ENCODE results near the gene KNCN.

Gene KNCN

DNA sequence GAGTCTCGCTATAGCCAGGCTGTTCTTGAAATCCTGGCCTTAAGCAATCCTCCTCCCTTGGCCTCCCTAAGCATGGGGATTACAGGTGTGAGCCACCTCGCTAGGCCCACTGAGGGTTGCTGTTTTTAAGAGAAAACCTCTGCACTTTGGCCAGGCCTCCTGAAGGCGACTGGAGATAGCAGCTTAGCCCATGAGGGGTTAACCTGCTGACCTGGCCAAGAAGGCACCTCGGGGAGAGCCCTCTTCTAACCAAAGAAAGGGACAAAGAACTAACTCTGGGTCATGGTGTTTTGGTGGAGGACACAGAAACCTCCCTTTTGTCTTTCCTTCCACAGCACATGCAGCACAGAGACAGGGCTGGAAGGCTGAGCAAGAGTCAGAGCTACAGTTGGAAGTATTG is 17.7 kb upstream of the KNCN start:
- H2AK5ac ChIP-seq (ENCODE audit: low read depth, low read length) = no peak overlapping the region
- H3K18ac ChIP-seq (ENCODE audit: low read length) = no peak overlapping the region
- no peak overlapping the region for H4K91ac ChIP-seq (ENCODE audit: low read depth, low read length, poor library complexity)
- no peak overlapping the region for H3K27ac ChIP-seq (replicated peaks; ENCODE audit: low read length)
- H2BK120ac ChIP-seq (ENCODE audit: low read depth, low read length) = no peak overlapping the region
- no peaks in the 10 kb centered on the region for H3K79me1 ChIP-seq (ENCODE audit: low read depth, low read length)
- DNase-seq (ENCODE audit: low spot score) = no peak
- no peak overlapping the region for H3K9ac ChIP-seq (ENCODE audit: low read depth, low read length, poor library complexity)
- H3K27me3 ChIP-seq (ENCODE audit: control insufficient read depth in 3 of 3, insufficient read depth in 3 of 3, low read depth in 1 of 3, low read length in 3 of 3) = no peaks in the 10 kb centered on the region
- H3K4me3 ChIP-seq (ENCODE audit: low read length in 2 of 2) = no peak overlapping the region
- H2BK15ac ChIP-seq (ENCODE audit: low read length) = no peak overlapping the region
- H2BK12ac ChIP-seq (ENCODE audit: low read length) = no peak overlapping the region
- H3K4ac ChIP-seq (ENCODE audit: low read length) = no peak overlapping the region
- no peak overlapping the region for H3K4me2 ChIP-seq (ENCODE audit: insufficient read depth, low read length, poor library complexity, severe bottlenecking)
- WGBS, 2 donors (ENCODE audit: extremely low coverage in 2 of 2, insufficient read length in 2 of 2, insufficient replicate concordance in 1 of 2) = no CpG with 5 or more reads among the region's 4 CpGs
- no peak overlapping the region for H2AFZ ChIP-seq (ENCODE audit: low read length)
- peaks cover 0 to 3% of the 10 kb centered on the region in 2 donors for H3K9me3 ChIP-seq (replicated peaks in 1 of 2; ENCODE audit: control insufficient read depth in 2 of 2, insufficient read depth in 1 of 2, low read depth in 1 of 2, low read length in 2 of 2)
- no peak overlapping the region for H4K8ac ChIP-seq (ENCODE audit: low read depth, low read length)
- peaks cover 0 to 10% of the 10 kb centered on the region in 2 donors for H3K4me1 ChIP-seq (ENCODE audit: control insufficient read depth in 2 of 2, insufficient read depth in 1 of 2, low read depth in 1 of 2, low read length in 2 of 2)
- H3K14ac ChIP-seq (ENCODE audit: low read length) = no peak overlapping the region
- H2BK5ac ChIP-seq (ENCODE audit: low read length) = no peak overlapping the region
- no peak overlapping the region for H3K23ac ChIP-seq (ENCODE audit: low read depth, low read length, poor library complexity)
- peaks cover 0 to 20% of the 10 kb centered on the region in 2 donors for H3K36me3 ChIP-seq (replicated peaks in 1 of 2; ENCODE audit: control insufficient read depth in 2 of 2, insufficient read depth in 2 of 2, low read length in 2 of 2)

DNA sequence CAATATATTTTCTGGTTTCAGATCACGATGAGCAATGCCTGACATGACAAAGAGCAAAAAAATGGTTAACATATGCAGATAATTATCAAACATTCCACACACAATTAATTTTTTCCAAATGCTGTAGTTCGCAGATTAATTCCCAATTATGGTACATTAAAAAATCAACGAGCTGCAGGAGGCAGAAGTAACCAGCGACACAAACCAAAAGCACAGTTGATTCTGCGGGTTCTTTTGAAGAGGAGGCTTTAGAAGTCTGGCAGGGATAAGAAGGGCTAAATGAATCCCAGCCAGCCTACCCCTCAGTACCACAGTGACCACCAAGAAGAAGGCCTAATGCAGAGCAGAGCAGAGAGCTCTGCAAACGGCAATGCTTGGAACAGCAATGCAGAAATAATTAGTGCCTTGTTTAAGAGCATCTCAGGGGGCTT is 17.0 kb upstream of the KNCN start:
- H3K14ac ChIP-seq (ENCODE audit: low read length) = no peak overlapping the region
- no peak overlapping the region for H3K27ac ChIP-seq (replicated peaks; ENCODE audit: low read length)
- H4K91ac ChIP-seq (ENCODE audit: low read depth, low read length, poor library complexity) = no peak overlapping the region
- H3K23ac ChIP-seq (ENCODE audit: low read depth, low read length, poor library complexity) = no peak overlapping the region
- no peak overlapping the region for H2BK120ac ChIP-seq (ENCODE audit: low read depth, low read length)
- H3K4me2 ChIP-seq (ENCODE audit: insufficient read depth, low read length, poor library complexity, severe bottlenecking) = no peak overlapping the region
- peaks cover 0 to 3% of the 10 kb centered on the region in 2 donors for H3K9me3 ChIP-seq (replicated peaks in 1 of 2; ENCODE audit: control insufficient read depth in 2 of 2, insufficient read depth in 1 of 2, low read depth in 1 of 2, low read length in 2 of 2)
- H2BK12ac ChIP-seq (ENCODE audit: low read length) = no peak overlapping the region
- H2AFZ ChIP-seq (ENCODE audit: low read length) = no peak overlapping the region
- H4K8ac ChIP-seq (ENCODE audit: low read depth, low read length) = no peak overlapping the region
- H3K36me3 ChIP-seq (replicated peaks in 1 of 2; ENCODE audit: control insufficient read depth in 2 of 2, insufficient read depth in 2 of 2, low read length in 2 of 2) = peaks cover 0 to 20% of the 10 kb centered on the region in 2 donors
- no peak overlapping the region for H3K4ac ChIP-seq (ENCODE audit: low read length)
- no peak overlapping the region for H2BK5ac ChIP-seq (ENCODE audit: low read length)
- H2BK15ac ChIP-seq (ENCODE audit: low read length) = no peak overlapping the region
- H3K9ac ChIP-seq (ENCODE audit: low read depth, low read length, poor library complexity) = no peak overlapping the region
- H3K18ac ChIP-seq (ENCODE audit: low read length) = no peak overlapping the region
- no peaks in the 10 kb centered on the region for H3K79me1 ChIP-seq (ENCODE audit: low read depth, low read length)
- no CpG with 5 or more reads among the region's 6 CpGs for WGBS, 2 donors (ENCODE audit: extremely low coverage in 2 of 2, insufficient read length in 2 of 2, insufficient replicate concordance in 1 of 2)
- H3K4me3 ChIP-seq (ENCODE audit: low read length in 2 of 2) = no peak overlapping the region
- no peaks in the 10 kb centered on the region for H3K27me3 ChIP-seq (ENCODE audit: control insufficient read depth in 3 of 3, insufficient read depth in 3 of 3, low read depth in 1 of 3, low read length in 3 of 3)
- no peak overlapping the region for H2AK5ac ChIP-seq (ENCODE audit: low read depth, low read length)
- H3K4me1 ChIP-seq (ENCODE audit: control insufficient read depth in 2 of 2, insufficient read depth in 1 of 2, low read depth in 1 of 2, low read length in 2 of 2) = peaks cover 0 to 10% of the 10 kb centered on the region in 2 donors
- DNase-seq (ENCODE audit: low spot score) = no peak

DNA sequence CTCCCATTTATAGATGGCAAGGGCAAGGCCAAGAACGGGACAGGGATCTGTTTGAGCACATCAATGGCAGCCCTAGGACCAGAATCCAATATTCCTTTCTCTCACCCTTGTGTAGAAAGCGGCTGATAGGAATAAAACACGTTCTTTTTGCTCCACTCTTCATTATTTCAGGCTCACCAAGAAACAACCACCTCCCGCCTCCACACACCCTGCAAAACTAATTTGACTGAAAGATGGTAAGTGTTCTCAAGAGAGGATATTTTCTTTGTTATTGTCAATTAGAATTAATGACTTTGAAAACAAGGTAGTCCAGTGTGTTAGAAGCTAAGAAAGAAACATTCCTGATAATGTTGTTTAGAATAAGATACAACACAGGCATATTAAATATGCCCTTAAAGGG is 11.9 kb upstream of the KNCN start:
- Histone ChIP-seq H3K9ac (ENCODE audit: low read depth, low read length, poor library complexity) (no peak overlapping the region), H3K27me3 (ENCODE audit: control insufficient read depth in 3 of 3, insufficient read depth in 3 of 3, low read depth in 1 of 3, low read length in 3 of 3) (no peaks in the 10 kb centered on the region), H3K9me3 (replicated peaks in 1 of 2; ENCODE audit: control insufficient read depth in 2 of 2, insufficient read depth in 1 of 2, low read depth in 1 of 2, low read length in 2 of 2) (peaks cover 0 to 3% of the 10 kb centered on the region in 2 donors), H2AFZ (ENCODE audit: low read length) (no peak overlapping the region), H3K18ac (ENCODE audit: low read length) (no peak overlapping the region), H3K4me3 (ENCODE audit: low read length in 2 of 2) (no peak overlapping the region), H3K27ac (replicated peaks; ENCODE audit: low read length) (no peak overlapping the region), H3K14ac (ENCODE audit: low read length) (no peak overlapping the region), H2BK12ac (ENCODE audit: low read length) (no peak overlapping the region), H3K4me1 (ENCODE audit: control insufficient read depth in 2 of 2, insufficient read depth in 1 of 2, low read depth in 1 of 2, low read length in 2 of 2) (peaks cover 8% of the 10 kb centered on the region in 2 donors), H4K8ac (ENCODE audit: low read depth, low read length) (no peak overlapping the region), H3K36me3 (replicated peaks in 1 of 2; ENCODE audit: control insufficient read depth in 2 of 2, insufficient read depth in 2 of 2, low read length in 2 of 2) (peaks cover 3 to 41% of the 10 kb centered on the region in 2 donors), H2AK5ac (ENCODE audit: low read depth, low read length) (no peak overlapping the region), H3K4ac (ENCODE audit: low read length) (no peak overlapping the region), H3K23ac (ENCODE audit: low read depth, low read length, poor library complexity) (no peak overlapping the region), H3K4me2 (ENCODE audit: insufficient read depth, low read length, poor library complexity, severe bottlenecking) (no peak overlapping the region), H2BK120ac (ENCODE audit: low read depth, low read length) (no peak overlapping the region), H3K79me1 (ENCODE audit: low read depth, low read length) (no peaks in the 10 kb centered on the region), H2BK15ac (ENCODE audit: low read length) (no peak overlapping the region), H2BK5ac (ENCODE audit: low read length) (no peak overlapping the region), H4K91ac (ENCODE audit: low read depth, low read length, poor library complexity) (no peak overlapping the region)
- DNase-seq (ENCODE audit: low spot score) = no peak
- WGBS, 2 donors (ENCODE audit: extremely low coverage in 2 of 2, insufficient read length in 2 of 2, insufficient replicate concordance in 1 of 2) = no CpG with 5 or more reads among the region's 4 CpGs

DNA sequence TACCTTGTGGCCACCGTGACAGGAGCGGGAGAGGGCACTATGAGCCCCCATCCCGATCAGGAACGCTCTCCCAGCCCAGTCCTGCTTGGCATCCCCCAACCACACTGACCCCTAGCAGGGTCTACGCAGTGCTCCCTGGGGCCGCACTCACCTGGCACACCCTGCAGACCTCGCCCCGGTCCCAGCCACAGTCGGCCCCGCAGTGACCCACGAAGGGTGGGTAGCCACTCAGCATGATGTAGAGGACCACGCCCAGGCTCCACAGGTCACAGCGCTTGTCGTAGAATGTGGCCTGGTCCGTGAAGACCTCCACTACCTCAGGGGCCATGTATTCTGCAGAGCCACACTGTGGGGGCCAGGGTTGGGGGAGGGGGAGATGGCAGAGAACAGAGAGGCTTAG is 11.1 kb upstream of the KNCN start:
- Histone ChIP-seq H3K4me1 (ENCODE audit: control insufficient read depth in 2 of 2, insufficient read depth in 1 of 2, low read depth in 1 of 2, low read length in 2 of 2) (peaks cover 14 to 15% of the 10 kb centered on the region in 2 donors), H2AK5ac (ENCODE audit: low read depth, low read length) (no peak overlapping the region), H2AFZ (ENCODE audit: low read length) (no peak overlapping the region), H2BK12ac (ENCODE audit: low read length) (no peak overlapping the region), H3K18ac (ENCODE audit: low read length) (peak overlapping the region; percentile 37), H3K4ac (ENCODE audit: low read length) (no peak overlapping the region), H3K79me1 (ENCODE audit: low read depth, low read length) (no peaks in the 10 kb centered on the region), H4K91ac (ENCODE audit: low read depth, low read length, poor library complexity) (no peak overlapping the region), H2BK120ac (ENCODE audit: low read depth, low read length) (no peak overlapping the region), H3K36me3 (replicated peaks in 1 of 2; ENCODE audit: control insufficient read depth in 2 of 2, insufficient read depth in 2 of 2, low read length in 2 of 2) (peaks cover 3 to 38% of the 10 kb centered on the region in 2 donors), H2BK5ac (ENCODE audit: low read length) (no peak overlapping the region), H3K14ac (ENCODE audit: low read length) (no peak overlapping the region), H3K9me3 (replicated peaks in 1 of 2; ENCODE audit: control insufficient read depth in 2 of 2, insufficient read depth in 1 of 2, low read depth in 1 of 2, low read length in 2 of 2) (peaks cover 0 to 3% of the 10 kb centered on the region in 2 donors), H3K4me3 (ENCODE audit: low read length in 2 of 2) (no peak overlapping the region), H3K9ac (ENCODE audit: low read depth, low read length, poor library complexity) (peak overlapping the region; percentile 22), H4K8ac (ENCODE audit: low read depth, low read length) (no peak overlapping the region), H2BK15ac (ENCODE audit: low read length) (no peak overlapping the region), H3K27ac (replicated peaks; ENCODE audit: low read length) (no peak overlapping the region), H3K23ac (ENCODE audit: low read depth, low read length, poor library complexity) (no peak overlapping the region), H3K27me3 (ENCODE audit: control insufficient read depth in 3 of 3, insufficient read depth in 3 of 3, low read depth in 1 of 3, low read length in 3 of 3) (no peaks in the 10 kb centered on the region), H3K4me2 (ENCODE audit: insufficient read depth, low read length, poor library complexity, severe bottlenecking) (no peak overlapping the region)
- no CpG with 5 or more reads among the region's 15 CpGs for WGBS, 2 donors (ENCODE audit: extremely low coverage in 2 of 2, insufficient read length in 2 of 2, insufficient replicate concordance in 1 of 2)
- no peak for DNase-seq (ENCODE audit: low spot score)
